Endothelial cell of hepatic sinusoid (primary cell): ENCODE measurements around the gene TENM3.

ENCODE experiments used
- in situ Hi-C: cut with HindIII; loops from 2 replicates; pipeline ENCODE4 v1.10.0; 2017; ENCODE audit warnings: low sequenced_read_pairs

Gene TENM3

GRCh38 chr4:182549356-182549755, 306.2 kb downstream of the TENM3 start:
- in situ Hi-C loops: no loop called here

GRCh38 chr4:182552948-182553347, 309.7 kb downstream of the TENM3 start:
- in situ Hi-C loops: no loop called here

- in situ Hi-C loops: no loop called here
Measured at GRCh38 chr4:182553653-182554052, 310.5 kb downstream of the TENM3 start.

- in situ Hi-C loops: no loop called here
Measured at GRCh38 chr4:182554736-182555135, 311.5 kb downstream of the TENM3 start.

GRCh38 chr4:182555997-182556418, 312.8 kb downstream of the TENM3 start:
- in situ Hi-C loops: no loop called here

- in situ Hi-C loops: no loop called here
Measured at GRCh38 chr4:182556580-182556979, 313.4 kb downstream of the TENM3 start.

GRCh38 chr4:182560358-182560757, 317.2 kb downstream of the TENM3 start:
- in situ Hi-C loops: no loop called here

- in situ Hi-C loops: no loop called here
Measured at GRCh38 chr4:182562350-182562749, 319.1 kb downstream of the TENM3 start.

GRCh38 chr4:182564724-182565369, 321.6 kb downstream of the TENM3 start:
- in situ Hi-C loops: no loop called here

- in situ Hi-C loops: no loop called here
Measured at GRCh38 chr4:182567119-182567518, 323.9 kb downstream of the TENM3 start.

- in situ Hi-C loops: no loop called here
Measured at GRCh38 chr4:182569561-182569960, 326.4 kb downstream of the TENM3 start.

GRCh38 chr4:182574706-182575105, 331.5 kb downstream of the TENM3 start:
- in situ Hi-C loops: loop anchor here (10.0 kb wide), 1 partner anchor 60 kb away; no protein-coding TSS in a partner anchor

- in situ Hi-C loops: loop anchor here (10.0 kb wide), 1 partner anchor 60 kb away; no protein-coding TSS in a partner anchor
Measured at GRCh38 chr4:182575225-182575624, 332.0 kb downstream of the TENM3 start.

- in situ Hi-C loops: loop anchor here (10.0 kb wide), 1 partner anchor 62 kb away; no protein-coding TSS in a partner anchor
Measured at GRCh38 chr4:182576601-182577289, 333.5 kb downstream of the TENM3 start.

- in situ Hi-C loops: loop anchor here (10.0 kb wide), 1 partner anchor 63 kb away; no protein-coding TSS in a partner anchor
Measured at GRCh38 chr4:182577411-182577810, 334.2 kb downstream of the TENM3 start.

- in situ Hi-C loops: loop anchor here (10.0 kb wide), 1 partner anchor 64 kb away; no protein-coding TSS in a partner anchor
Measured at GRCh38 chr4:182578402-182578801, 335.2 kb downstream of the TENM3 start.

GRCh38 chr4:182582245-182582644, 339.0 kb downstream of the TENM3 start:
- in situ Hi-C loops: no loop called here

GRCh38 chr4:182583703-182584415, 340.7 kb downstream of the TENM3 start:
- in situ Hi-C loops: no loop called here

- in situ Hi-C loops: no loop called here
Measured at GRCh38 chr4:182585321-182585720, 342.1 kb downstream of the TENM3 start.

- in situ Hi-C loops: no loop called here
Measured at GRCh38 chr4:182589100-182589499, 345.9 kb downstream of the TENM3 start.

GRCh38 chr4:182593402-182593801, 350.2 kb downstream of the TENM3 start:
- in situ Hi-C loops: no loop called here

GRCh38 chr4:182593864-182594263, 350.7 kb downstream of the TENM3 start:
- in situ Hi-C loops: no loop called here
